ENCODE results near the gene B4GALT1.

B4GALT1 gene

GRCh38 chr9:33139421-33140228, 27.5 kb downstream of the B4GALT1 start:
- no peak for DNase-seq (ENCODE audit: low spot score)

- no peak for DNase-seq (ENCODE audit: low spot score)
Observed at GRCh38 chr9:33138768-33139167, 28.4 kb downstream of the B4GALT1 start.

GRCh38 chr9:33137781-33138264, 29.3 kb downstream of the B4GALT1 start:
- no peak for DNase-seq (ENCODE audit: low spot score)

- no peak for DNase-seq (ENCODE audit: low spot score)
Observed at GRCh38 chr9:33136721-33137670, 30.1 kb downstream of the B4GALT1 start.

- no peak for DNase-seq (ENCODE audit: low spot score)
Observed at GRCh38 chr9:33135470-33135958, 31.6 kb downstream of the B4GALT1 start.

- DNase-seq (ENCODE audit: low spot score): no peak
Observed at GRCh38 chr9:33135031-33135461, 32.1 kb downstream of the B4GALT1 start.

- no peak for DNase-seq (ENCODE audit: low spot score)
Observed at GRCh38 chr9:33133186-33133585, 34.0 kb downstream of the B4GALT1 start.

GRCh38 chr9:33131790-33132772, 35.1 kb downstream of the B4GALT1 start:
- DNase-seq (ENCODE audit: low spot score): no peak

- DNase-seq (ENCODE audit: low spot score): no peak
Observed at GRCh38 chr9:33130961-33131789, 36.0 kb downstream of the B4GALT1 start.

- DNase-seq (ENCODE audit: low spot score): no peak
Observed at GRCh38 chr9:33129886-33130881, 37.0 kb downstream of the B4GALT1 start.

- no peak for DNase-seq (ENCODE audit: low spot score)
Observed at GRCh38 chr9:33129251-33129885, 37.8 kb downstream of the B4GALT1 start.

- no peak for DNase-seq (ENCODE audit: low spot score)
Observed at GRCh38 chr9:33128570-33128969, 38.6 kb downstream of the B4GALT1 start.

GRCh38 chr9:33127881-33128280, 39.3 kb downstream of the B4GALT1 start:
- DNase-seq (ENCODE audit: low spot score): no peak

- no peak for DNase-seq (ENCODE audit: low spot score)
Observed at GRCh38 chr9:33125871-33126823, 41.0 kb downstream of the B4GALT1 start.

- no peak for DNase-seq (ENCODE audit: low spot score)
Observed at GRCh38 chr9:33125461-33125860, 41.7 kb downstream of the B4GALT1 start.

GRCh38 chr9:33124751-33125381, 42.3 kb downstream of the B4GALT1 start:
- DNase-seq (ENCODE audit: low spot score): peak; percentile 17

GRCh38 chr9:33124046-33124445, 43.1 kb downstream of the B4GALT1 start:
- no peak for DNase-seq (ENCODE audit: low spot score)
